Chondrocyte (in vitro differentiated cells): ENCODE data around the gene E2F1. TPM values are rescaled to one million over a fixed set of nuclear protein-coding genes. Genes with fewer than 3 reads are reported as not detected.
"Not testable (repeated sequence)": the region's sequence is repeated elsewhere in the genome, so short reads cannot be mapped to it uniquely, and the experiment has no call there.

Experiments
- DNase-seq: peaks from one replicate; pipeline ENCODE4 v3.0.0; 2021; ENCODE audit warnings: mixed read lengths, low spot score
- H3K27ac Mint-ChIP-seq: one replicate; pipeline ENCODE4 v1.8.0; 2021; ENCODE audit warnings: mild to moderate bottlenecking, moderate library complexity, mixed read lengths; ENCODE audit not compliant: unreplicated experiment
- H3K27me3 Mint-ChIP-seq: 2 replicates; pipeline ENCODE4 v1.8.0; 2021; ENCODE audit warnings: low read depth, mixed read lengths
- H3K36me3 Mint-ChIP-seq: 2 replicates; pipeline ENCODE4 v1.8.0; 2021; ENCODE audit warnings: low read depth, mixed read lengths
- H3K4me1 Mint-ChIP-seq: 2 replicates; pipeline ENCODE4 v1.8.0; 2021; ENCODE audit warnings: low read depth, mild to moderate bottlenecking, mixed read lengths
- H3K4me3 Mint-ChIP-seq: one replicate; pipeline ENCODE4 v1.8.0; 2021; ENCODE audit warnings: mild to moderate bottlenecking, moderate library complexity, mixed read lengths; ENCODE audit not compliant: unreplicated experiment
- H3K9me3 Mint-ChIP-seq: 2 replicates; pipeline ENCODE4 v1.8.0; 2021; ENCODE audit warnings: low read depth, mixed read lengths
- CTCF ChIP-seq: fragments of 200-600 bp; sonication (generic); IDR thresholded peaks from 2 replicates; pipeline ENCODE4 v1.5.0; 2021; ENCODE audit warnings: antibody characterized with exemption, mild to moderate bottlenecking, moderate library complexity
- total RNA-seq: library from RNA; stranded (reverse); gene quantifications from 3 replicates; pipeline ENCODE4 v1.2.1, GENCODE V29; 2021

The E2F1 gene
- total RNA-seq, 1 donor from 2014 or later: 7.6 TPM

GRCh38 chr20:33645072-33645358 lies 41.2 kb downstream of the E2F1 start:
- H3K36me3 Mint-ChIP-seq: peaks cover 44% of the 10 kb centered on the region
- TF ChIP-seq CTCF: no peak
- H3K4me3 Mint-ChIP-seq: no peak overlapping the region
- peaks cover 22% of the 10 kb centered on the region for H3K4me1 Mint-ChIP-seq
- H3K27me3 Mint-ChIP-seq: no peaks in the 10 kb centered on the region
- DNase-seq: no peak
- no peak overlapping the region for H3K27ac Mint-ChIP-seq
- no peaks in the 10 kb centered on the region for H3K9me3 Mint-ChIP-seq

- Mint-ChIP-seq H3K27me3 (no peaks in the 10 kb centered on the region), H3K9me3 (no peaks in the 10 kb centered on the region), H3K36me3 (peaks cover 49% of the 10 kb centered on the region), H3K4me3 (no peak overlapping the region), H3K4me1 (peaks cover 22% of the 10 kb centered on the region), H3K27ac (no peak overlapping the region)
- no peak for DNase-seq
- TF ChIP-seq CTCF: no peak
These were observed 41.7 kb downstream of the E2F1 start for GRCh38 chr20:33644313-33645071.

- peaks cover 62% of the 10 kb centered on the region for H3K36me3 Mint-ChIP-seq
- no peaks in the 10 kb centered on the region for H3K27me3 Mint-ChIP-seq
- no peaks in the 10 kb centered on the region for H3K9me3 Mint-ChIP-seq
- no peak for DNase-seq
- TF ChIP-seq CTCF: no peak
- no peaks in the 10 kb centered on the region for H3K4me1 Mint-ChIP-seq
- H3K4me3 Mint-ChIP-seq: no peak overlapping the region
- no peak overlapping the region for H3K27ac Mint-ChIP-seq
These were observed 45.9 kb downstream of the E2F1 start for GRCh38 chr20:33640287-33640686.

- no peak for TF ChIP-seq CTCF
- Mint-ChIP-seq H3K36me3 (peaks cover 56% of the 10 kb centered on the region), H3K4me3 (no peak overlapping the region)
These were observed 49.4 kb downstream of the E2F1 start for GRCh38 chr20:33636776-33637175.

GRCh38 chr20:33635341-33635740 lies 50.8 kb downstream of the E2F1 start:
- H3K9me3 Mint-ChIP-seq: no peaks in the 10 kb centered on the region
- no peak for TF ChIP-seq CTCF
- no peak overlapping the region for H3K27ac Mint-ChIP-seq

More at GRCh38 chr20:33636776-33637175, 49.4 kb downstream of the E2F1 start:
- H3K4me1 Mint-ChIP-seq: no peaks in the 10 kb centered on the region
- no peaks in the 10 kb centered on the region for H3K27me3 Mint-ChIP-seq
- H3K9me3 Mint-ChIP-seq: no peaks in the 10 kb centered on the region
- no peak overlapping the region for H3K27ac Mint-ChIP-seq
- no peak for DNase-seq

GRCh38 chr20:33631910-33632309 lies 54.3 kb downstream of the E2F1 start:
- H3K27me3 Mint-ChIP-seq: not testable (repeated sequence)

More at GRCh38 chr20:33635341-33635740, 50.8 kb downstream of the E2F1 start:
- Mint-ChIP-seq H3K4me1 (no peaks in the 10 kb centered on the region), H3K36me3 (peaks cover 54% of the 10 kb centered on the region), H3K27me3 (no peaks in the 10 kb centered on the region), H3K4me3 (no peak overlapping the region)
- no peak for DNase-seq

More at GRCh38 chr20:33631910-33632309, 54.3 kb downstream of the E2F1 start:
- not testable (repeated sequence) for H3K4me1 Mint-ChIP-seq, H3K4me3 Mint-ChIP-seq, DNase-seq, H3K9me3 Mint-ChIP-seq, H3K27ac Mint-ChIP-seq
- peaks cover 53% of the 10 kb centered on the region for H3K36me3 Mint-ChIP-seq
